ENCODE data around the gene PPP2R5A.

The PPP2R5A gene

GRCh38 chr1:212326541-212326940 is 41.3 kb downstream of the PPP2R5A start:
- TF ChIP-seq GATA1 (IDR thresholded peaks at IDR 0.05; ENCODE audit: low read depth, low read length) (no peak), POLR2A (IDR thresholded peaks at IDR 0.05; ENCODE audit: low read length) (no peak)
- no peak for DNase-seq

GRCh38 chr1:212328248-212328647 is 43.0 kb downstream of the PPP2R5A start:
- no peak for DNase-seq
- TF ChIP-seq POLR2A (IDR thresholded peaks at IDR 0.05; ENCODE audit: low read length), result no peak
- TF ChIP-seq GATA1 (IDR thresholded peaks at IDR 0.05; ENCODE audit: low read depth, low read length), result no peak

- TF ChIP-seq POLR2A (IDR thresholded peaks at IDR 0.05; ENCODE audit: low read length) (no peak), GATA1 (IDR thresholded peaks at IDR 0.05; ENCODE audit: low read depth, low read length) (no peak)
- DNase-seq, result no peak
These were observed 43.9 kb downstream of the PPP2R5A start for GRCh38 chr1:212329105-212329504.

- TF ChIP-seq POLR2A (IDR thresholded peaks at IDR 0.05; ENCODE audit: low read length) (no peak), GATA1 (IDR thresholded peaks at IDR 0.05; ENCODE audit: low read depth, low read length) (no peak)
- DNase-seq, result no peak
These were observed 55.9 kb downstream of the PPP2R5A start for GRCh38 chr1:212341090-212341489.

GRCh38 chr1:212344905-212345304 is 59.7 kb downstream of the PPP2R5A start:
- DNase-seq, result no peak
- TF ChIP-seq POLR2A (IDR thresholded peaks at IDR 0.05; ENCODE audit: low read length), result no peak

DNA sequence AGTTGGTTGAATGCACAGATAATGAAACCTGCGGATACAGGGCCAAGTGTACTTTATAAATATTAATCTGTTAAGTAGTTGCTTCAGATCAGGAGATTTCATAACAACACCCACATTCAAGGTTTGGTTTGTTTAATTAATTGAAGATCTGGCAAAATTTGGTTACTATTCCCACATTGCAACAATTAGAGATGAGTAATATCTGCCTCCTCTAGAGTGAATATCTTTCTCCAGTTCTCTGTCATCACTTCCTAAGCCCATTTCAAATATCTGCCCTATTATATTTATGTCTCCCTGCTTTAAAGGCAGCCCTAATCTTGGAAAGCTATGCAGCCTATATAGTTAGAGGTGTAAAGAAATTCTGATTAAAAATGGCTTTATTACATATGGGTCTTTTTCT is 61.4 kb downstream of the PPP2R5A start:
- TF ChIP-seq GATA1 (IDR thresholded peaks at IDR 0.05; ENCODE audit: low read depth, low read length) (no peak), POLR2A (IDR thresholded peaks at IDR 0.05; ENCODE audit: low read length) (no peak)
- DNase-seq, result no peak

GRCh38 chr1:212351588-212352362 is 66.6 kb downstream of the PPP2R5A start:
- peak; percentile 83 to 84 for DNase-seq
- TF ChIP-seq GATA1 (IDR thresholded peaks at IDR 0.05; ENCODE audit: low read depth, low read length), result no peak
- no peak for TF ChIP-seq POLR2A (IDR thresholded peaks at IDR 0.05; ENCODE audit: low read length)

- TF ChIP-seq POLR2A (IDR thresholded peaks at IDR 0.05; ENCODE audit: low read length), result no peak
- TF ChIP-seq GATA1 (IDR thresholded peaks at IDR 0.05; ENCODE audit: low read depth, low read length), result no peak
- DNase-seq, result peak; percentile 33 to 60
These were observed 68.0 kb downstream of the PPP2R5A start for GRCh38 chr1:212353181-212353580.

DNA sequence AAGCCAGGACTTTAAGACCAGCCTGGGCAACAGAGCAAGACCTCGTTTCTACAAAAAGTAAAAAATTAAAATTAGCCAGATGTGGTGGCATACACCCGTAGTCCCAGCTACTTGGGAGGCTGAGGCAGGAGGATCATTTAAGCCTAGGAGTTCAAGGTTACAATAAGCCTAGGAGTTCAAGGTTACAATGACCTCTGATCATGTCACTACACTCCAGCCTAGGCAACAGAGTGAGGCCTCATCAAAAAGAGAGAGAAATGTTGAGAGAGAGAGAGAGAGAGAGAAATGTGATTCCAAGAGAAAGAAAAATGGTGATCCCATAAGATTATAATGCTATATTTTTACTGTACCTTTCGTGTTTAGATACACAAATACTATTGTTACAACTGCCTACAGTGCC is 69.3 kb downstream of the PPP2R5A start:
- TF ChIP-seq POLR2A (IDR thresholded peaks at IDR 0.05; ENCODE audit: low read length) (no peak), GATA1 (IDR thresholded peaks at IDR 0.05; ENCODE audit: low read depth, low read length) (no peak)
- DNase-seq, result no peak

DNA sequence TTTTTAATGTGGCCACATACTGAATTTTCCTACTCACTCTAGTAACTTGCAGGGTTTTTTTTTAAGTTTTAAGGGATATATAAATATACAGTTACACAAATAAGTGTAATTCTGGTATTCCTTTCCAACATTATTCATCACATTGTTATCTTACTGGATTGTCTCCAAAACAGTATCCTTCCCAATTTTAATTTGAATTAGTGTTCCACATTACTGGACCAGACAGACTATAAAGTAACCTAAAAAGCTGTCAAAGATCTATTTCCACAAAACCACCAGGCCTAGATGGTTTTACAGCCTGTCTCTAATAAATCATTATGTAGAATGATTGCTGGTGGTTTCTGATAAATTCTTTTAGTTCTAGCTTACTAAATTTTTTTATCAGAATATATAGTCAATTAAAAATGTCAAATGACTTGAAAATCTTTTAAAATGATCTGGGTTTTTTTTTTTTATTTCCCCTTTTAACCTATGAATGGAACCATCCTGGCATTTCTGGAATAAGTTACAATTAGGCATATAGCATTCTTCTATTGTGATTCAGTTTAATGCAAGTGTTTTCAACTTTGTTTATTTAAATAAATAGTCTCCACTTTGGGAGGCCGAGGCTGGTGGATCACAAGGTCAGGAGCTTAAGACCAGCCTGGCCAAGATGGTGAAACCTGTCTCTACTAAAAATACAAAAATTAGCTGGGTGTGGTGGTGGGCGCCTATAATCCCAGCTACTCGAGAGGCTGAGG is 70.2 kb downstream of the PPP2R5A start:
- TF ChIP-seq GATA1 (IDR thresholded peaks at IDR 0.05; ENCODE audit: low read depth, low read length), result no peak
- no peak for TF ChIP-seq POLR2A (IDR thresholded peaks at IDR 0.05; ENCODE audit: low read length)
- no peak for DNase-seq

DNA sequence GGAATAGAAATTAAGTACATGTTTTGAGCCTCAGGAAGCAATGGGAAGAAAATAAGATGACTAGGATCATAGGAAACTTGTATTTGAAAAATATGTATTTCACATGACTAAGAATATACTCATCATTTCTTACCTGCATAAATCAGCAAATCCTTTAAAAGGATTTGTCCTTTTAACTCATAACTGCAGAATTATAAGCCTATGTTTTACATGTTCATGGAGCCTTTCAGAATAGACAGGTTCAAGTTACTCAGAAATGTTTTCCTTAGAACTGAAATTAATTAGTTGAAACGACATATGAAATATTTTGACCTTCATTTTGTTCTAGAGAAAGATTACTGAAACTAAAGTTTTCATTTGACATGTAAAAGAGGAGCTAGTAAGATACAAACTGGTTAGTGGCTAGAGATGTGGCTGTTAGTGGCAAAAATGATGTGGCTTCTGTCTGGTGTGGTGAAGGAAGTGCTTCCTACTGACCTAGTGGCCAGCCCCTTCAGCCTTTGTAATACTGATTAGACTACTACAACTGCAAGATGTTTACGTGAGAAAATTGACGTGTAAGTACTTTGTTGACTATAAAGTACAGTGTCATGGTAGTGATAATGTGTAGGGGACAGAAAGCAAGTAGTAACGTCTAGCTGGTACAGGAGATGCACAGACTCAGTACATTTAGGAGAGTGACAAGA is 74.7 kb downstream of the PPP2R5A start:
- TF ChIP-seq POLR2A (IDR thresholded peaks at IDR 0.05; ENCODE audit: low read length), result no peak
- TF ChIP-seq GATA1 (IDR thresholded peaks at IDR 0.05; ENCODE audit: low read depth, low read length), result no peak
- no peak for DNase-seq

GRCh38 chr1:212364985-212365384 is 79.8 kb downstream of the PPP2R5A start:
- no peak for DNase-seq

GRCh38 chr1:212366901-212367300 is 81.7 kb downstream of the PPP2R5A start:
- no peak for DNase-seq
- TF ChIP-seq POLR2A (IDR thresholded peaks at IDR 0.05; ENCODE audit: low read length), result no peak
- no peak for TF ChIP-seq GATA1 (IDR thresholded peaks at IDR 0.05; ENCODE audit: low read depth, low read length)

More at GRCh38 chr1:212364985-212365384, 79.8 kb downstream of the PPP2R5A start:
- TF ChIP-seq POLR2A (IDR thresholded peaks at IDR 0.05; ENCODE audit: low read length) (no peak), GATA1 (IDR thresholded peaks at IDR 0.05; ENCODE audit: low read depth, low read length) (no peak)

GRCh38 chr1:212367474-212368072 is 82.4 kb downstream of the PPP2R5A start:
- TF ChIP-seq GATA1 (IDR thresholded peaks at IDR 0.05; ENCODE audit: low read depth, low read length) (no peak), POLR2A (IDR thresholded peaks at IDR 0.05; ENCODE audit: low read length) (no peak)
- DNase-seq, result no peak
